22Rv1 (cell line): ENCODE data around the gene KRT17.

Source experiments
- CTCF ChIP-seq: fragments of 450-650 bp; IDR thresholded peaks from 2 replicates; pipeline ENCODE4 v1.5.1; 2017; ENCODE audit warnings: mild to moderate bottlenecking
- ZFX ChIP-seq: fragments of 450-650 bp; IDR thresholded peaks from 2 replicates; pipeline ENCODE4 v1.6.1; 2017; ENCODE audit warnings: antibody characterized with exemption, borderline replicate concordance

GRCh38 chr17:41627316-41628072 is 3.1 kb upstream of the KRT17 start:
- TF ChIP-seq CTCF (peak; percentile 19; the same call in 1 of the 2 replicates), ZFX (no peak)
